ENCODE data around the gene CTSK. TPM values are rescaled to one million over a fixed set of nuclear protein-coding genes. Genes with fewer than 3 reads are reported as not detected.

Gene CTSK
- total RNA-seq, 4 donors from 2014 or later = 13.3 to 53.2 (median 35.8) TPM

DNA sequence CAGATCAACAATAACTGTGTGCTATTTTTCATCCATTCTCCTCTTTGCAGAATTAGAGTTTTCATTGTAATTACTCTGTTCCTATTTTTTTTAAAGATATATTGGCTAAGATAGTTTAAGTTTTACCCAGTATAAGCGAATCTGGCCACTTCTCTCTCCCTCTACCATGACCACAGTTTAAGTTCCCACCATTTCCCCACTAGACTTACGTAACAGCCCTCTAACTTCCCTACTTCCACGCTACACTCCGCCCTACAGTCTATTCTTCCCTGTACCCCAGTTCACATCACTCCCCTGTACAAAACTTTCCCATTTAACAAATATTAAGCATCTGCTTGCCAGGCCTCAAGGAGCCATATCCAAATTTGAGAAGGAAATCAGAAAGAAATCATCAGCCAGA, 16.5 kb downstream of the CTSK start:
- Histone ChIP-seq H3K4me3 (no peak overlapping the region), H3K4me1 (no peaks in the 10 kb centered on the region), H3K27ac (no peak overlapping the region), H3K9me3 (no peaks in the 10 kb centered on the region), H3K27me3 (no peaks in the 10 kb centered on the region), H3K36me3 (peaks cover 0 to 7% (median 0%) of the 10 kb centered on the region in 4 donors)
- no peak for DNase-seq
- 87 to 100% methylated on average over 1 to 4 of the region's 4 CpGs for WGBS, 2 donors (ENCODE audit: low coverage in 1 of 2)
- TF ChIP-seq POLR2AphosphoS5 (IDR thresholded peaks at IDR 0.05) = no peak
- no peak for TF ChIP-seq POLR2A (IDR thresholded peaks at IDR 0.05)
- TF ChIP-seq EP300 (IDR thresholded peaks at IDR 0.05; ENCODE audit: low read depth) = no peak
- TF ChIP-seq, protein P1, sequence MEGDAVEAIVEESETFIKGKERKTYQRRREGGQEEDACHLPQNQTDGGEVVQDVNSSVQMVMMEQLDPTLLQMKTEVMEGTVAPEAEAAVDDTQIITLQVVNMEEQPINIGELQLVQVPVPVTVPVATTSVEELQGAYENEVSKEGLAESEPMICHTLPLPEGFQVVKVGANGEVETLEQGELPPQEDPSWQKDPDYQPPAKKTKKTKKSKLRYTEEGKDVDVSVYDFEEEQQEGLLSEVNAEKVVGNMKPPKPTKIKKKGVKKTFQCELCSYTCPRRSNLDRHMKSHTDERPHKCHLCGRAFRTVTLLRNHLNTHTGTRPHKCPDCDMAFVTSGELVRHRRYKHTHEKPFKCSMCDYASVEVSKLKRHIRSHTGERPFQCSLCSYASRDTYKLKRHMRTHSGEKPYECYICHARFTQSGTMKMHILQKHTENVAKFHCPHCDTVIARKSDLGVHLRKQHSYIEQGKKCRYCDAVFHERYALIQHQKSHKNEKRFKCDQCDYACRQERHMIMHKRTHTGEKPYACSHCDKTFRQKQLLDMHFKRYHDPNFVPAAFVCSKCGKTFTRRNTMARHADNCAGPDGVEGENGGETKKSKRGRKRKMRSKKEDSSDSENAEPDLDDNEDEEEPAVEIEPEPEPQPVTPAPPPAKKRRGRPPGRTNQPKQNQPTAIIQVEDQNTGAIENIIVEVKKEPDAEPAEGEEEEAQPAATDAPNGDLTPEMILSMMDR (IDR thresholded peaks at IDR 0.05) = no peak
- in situ Hi-C loops (cut with MboI; ENCODE audit: low pct_ligation_motif_present in 1 of 4, low pct_unique_long_range_greater_than_20kb in 1 of 4, low sequenced_read_pairs in 3 of 4) = no loop called here
- intact Hi-C loops (cut with DNase I; ENCODE audit: low total_unique reads) = no loop called here

DNA sequence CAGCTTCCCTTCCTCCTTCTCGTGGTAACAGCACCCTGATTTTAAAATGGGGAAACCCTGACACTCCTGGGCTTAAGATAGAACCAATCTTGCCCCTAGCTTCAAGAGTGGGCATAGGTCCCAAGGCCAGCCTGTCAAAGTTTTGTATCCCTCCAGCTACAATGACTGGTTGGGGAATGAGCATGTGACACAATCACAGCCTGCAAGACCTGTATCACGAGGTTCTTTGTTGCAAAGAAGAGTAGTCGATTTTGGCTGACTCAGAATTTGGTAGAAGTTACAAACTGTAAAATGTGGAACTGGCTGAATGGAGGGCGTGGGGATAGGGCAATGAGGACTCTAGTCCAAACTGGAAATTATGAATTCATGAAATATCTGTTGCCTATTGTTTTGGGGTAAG, 18.7 kb downstream of the CTSK start:
- Histone ChIP-seq H3K36me3 (no peaks in the 10 kb centered on the region), H3K4me3 (no peak overlapping the region), H3K4me1 (no peaks in the 10 kb centered on the region), H3K27ac (no peak overlapping the region), H3K9me3 (no peaks in the 10 kb centered on the region), H3K27me3 (no peaks in the 10 kb centered on the region)
- TF ChIP-seq POLR2A (IDR thresholded peaks at IDR 0.05) (no peak), POLR2AphosphoS5 (IDR thresholded peaks at IDR 0.05) (no peak), EP300 (IDR thresholded peaks at IDR 0.05; ENCODE audit: low read depth) (no peak)
- TF ChIP-seq, protein P1 (IDR thresholded peaks at IDR 0.05) = no peak
- intact Hi-C loops (cut with DNase I; ENCODE audit: low total_unique reads) (no loop called here), in situ Hi-C loops (cut with MboI; ENCODE audit: low pct_ligation_motif_present in 1 of 4, low pct_unique_long_range_greater_than_20kb in 1 of 4, low sequenced_read_pairs in 3 of 4) (no loop called here)
- 74 to 78% methylated on average over 4 of the region's 4 CpGs for WGBS, 2 donors (ENCODE audit: low coverage in 1 of 2)
- no peak for DNase-seq

DNA sequence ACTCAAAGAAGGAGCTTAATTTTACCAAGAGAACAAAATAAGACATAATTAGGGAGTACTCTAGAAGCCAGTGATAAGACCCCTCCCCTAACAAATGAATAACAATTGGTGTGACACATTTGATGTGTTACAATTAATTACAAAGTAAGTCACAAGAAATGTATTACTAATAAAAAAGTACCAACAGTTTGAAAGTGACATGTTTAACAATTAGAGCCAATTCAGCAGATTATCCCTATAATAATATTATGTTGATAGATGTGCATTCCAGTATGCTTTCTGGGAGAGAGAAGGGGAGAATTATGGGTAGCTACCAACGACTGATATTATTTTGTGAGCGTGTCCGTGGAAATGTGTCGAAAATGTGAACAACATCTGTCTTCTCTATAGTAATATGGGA, 19.1 kb downstream of the CTSK start:
- no peak for DNase-seq
- Histone ChIP-seq H3K9me3 (no peaks in the 10 kb centered on the region), H3K4me3 (no peak overlapping the region), H3K27me3 (no peaks in the 10 kb centered on the region), H3K27ac (no peak overlapping the region), H3K4me1 (no peaks in the 10 kb centered on the region), H3K36me3 (no peaks in the 10 kb centered on the region)
- in situ Hi-C loops (cut with MboI; ENCODE audit: low pct_ligation_motif_present in 1 of 4, low pct_unique_long_range_greater_than_20kb in 1 of 4, low sequenced_read_pairs in 3 of 4) (no loop called here), intact Hi-C loops (cut with DNase I; ENCODE audit: low total_unique reads) (no loop called here)
- TF ChIP-seq POLR2A (IDR thresholded peaks at IDR 0.05) = no peak
- 89 to 92% methylated on average over 4 of the region's 4 CpGs for WGBS, 2 donors (ENCODE audit: low coverage in 1 of 2)

DNA sequence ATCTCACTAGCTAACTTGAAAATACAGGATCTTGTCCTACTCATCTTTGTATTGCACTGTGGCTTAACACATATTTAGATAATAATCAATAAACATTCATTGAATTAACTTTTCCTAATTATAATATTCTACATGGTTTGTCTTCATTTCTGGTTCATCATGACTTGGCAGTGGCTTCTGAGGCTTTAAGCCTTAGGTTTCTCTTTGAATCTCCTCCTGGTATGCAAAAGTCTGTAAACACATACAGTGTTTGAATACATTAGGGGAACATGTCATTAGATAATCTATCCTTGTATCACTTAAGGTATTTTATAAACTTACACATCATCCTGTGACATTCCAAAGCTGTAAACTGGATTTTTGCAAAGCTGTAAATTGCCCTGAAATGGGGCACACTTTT, 20.6 kb downstream of the CTSK start:
- H3K27me3 ChIP-seq = no peaks in the 10 kb centered on the region
- no peak for DNase-seq
- H3K36me3 ChIP-seq = no peaks in the 10 kb centered on the region
- H3K4me1 ChIP-seq = no peaks in the 10 kb centered on the region
- TF ChIP-seq, protein P1 (IDR thresholded peaks at IDR 0.05) = no peak
- no peak for TF ChIP-seq POLR2AphosphoS5 (IDR thresholded peaks at IDR 0.05)
- TF ChIP-seq POLR2A (IDR thresholded peaks at IDR 0.05) = no peak
- no peak for TF ChIP-seq EP300 (IDR thresholded peaks at IDR 0.05; ENCODE audit: low read depth)
- H3K27ac ChIP-seq = no peak overlapping the region
- no peak overlapping the region for H3K4me3 ChIP-seq
- intact Hi-C loops (cut with DNase I; ENCODE audit: low total_unique reads) = no loop called here
- no peaks in the 10 kb centered on the region for H3K9me3 ChIP-seq
- in situ Hi-C loops (cut with MboI; ENCODE audit: low pct_ligation_motif_present in 1 of 4, low pct_unique_long_range_greater_than_20kb in 1 of 4, low sequenced_read_pairs in 3 of 4) = no loop called here

DNA sequence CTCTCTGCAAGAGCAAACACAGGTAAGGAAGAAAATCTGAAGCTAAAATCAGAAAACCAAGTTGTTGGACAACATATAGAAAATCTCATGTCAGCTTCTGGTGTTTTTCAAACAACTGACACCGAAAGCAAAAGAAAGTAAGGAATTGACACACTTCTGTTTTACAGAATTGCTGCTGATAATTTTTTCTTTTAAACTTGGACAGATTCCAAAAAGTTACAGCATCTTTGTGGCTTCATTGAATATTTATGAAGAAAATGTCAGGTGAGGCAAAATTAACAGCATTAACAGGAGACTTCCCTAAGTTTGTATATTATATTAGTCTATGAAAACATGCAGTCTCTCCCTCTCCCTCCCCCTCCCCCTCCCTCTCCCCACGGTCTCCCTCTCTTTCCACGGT, 27.6 kb downstream of the CTSK start:
- intact Hi-C loops (cut with DNase I; ENCODE audit: low total_unique reads) (no loop called here), in situ Hi-C loops (cut with MboI; ENCODE audit: low pct_ligation_motif_present in 1 of 4, low pct_unique_long_range_greater_than_20kb in 1 of 4, low sequenced_read_pairs in 3 of 4) (no loop called here)
- 88 to 91% methylated on average over 1 to 3 of the region's 3 CpGs for WGBS, 2 donors (ENCODE audit: low coverage in 1 of 2)
- no peak overlapping the region for H3K4me3 ChIP-seq
- no peak overlapping the region for H3K27ac ChIP-seq
- H3K36me3 ChIP-seq = no peaks in the 10 kb centered on the region
- DNase-seq = no peak
- H3K9me3 ChIP-seq = no peaks in the 10 kb centered on the region
- no peaks in the 10 kb centered on the region for H3K27me3 ChIP-seq
- no peak for TF ChIP-seq EP300 (IDR thresholded peaks at IDR 0.05; ENCODE audit: low read depth)
- TF ChIP-seq, protein P1 (IDR thresholded peaks at IDR 0.05) = no peak
- TF ChIP-seq POLR2A (IDR thresholded peaks at IDR 0.05) = no peak
- no peak for TF ChIP-seq POLR2AphosphoS5 (IDR thresholded peaks at IDR 0.05)
- H3K4me1 ChIP-seq = no peaks in the 10 kb centered on the region

Measured in transverse colon (tissue), 4 donors.